SK-N-SH treated with all-trans-retinoic acid at 6 μM for 48 hours (cell line): ENCODE results near the gene LGR5.
A peak's percentile ranks its signal among the peaks of the same experiment; 100 is the strongest.

Source experiments
- ATAC-seq: fragments of 200-7000 bp; cut with Tn5 transposase; 3 replicates; pipeline ENCODE4 v1.9.1; 2020; ENCODE audit warnings: mild to moderate bottlenecking, moderate library complexity
- ARNTL ChIP-seq: fragments of 450-650 bp; formaldehyde crosslinking; IDR thresholded peaks from 2 replicates; pipeline ENCODE4 v1.5.0; 2020; ENCODE audit warnings: low read depth, mild to moderate bottlenecking, moderate library complexity, borderline replicate concordance
- BACH2 ChIP-seq: fragments of 250-450 bp; sonication (Bioruptor Pico); IDR thresholded peaks from 2 replicates; pipeline ENCODE4 v1.9.0; 2021; ENCODE audit warnings: mild to moderate bottlenecking, borderline replicate concordance
- CREB5 ChIP-seq: fragments of 250-450 bp; sonication (Bioruptor Pico); IDR thresholded peaks from 2 replicates; pipeline ENCODE4 v1.5.1; 2020; ENCODE audit warnings: low read depth, mild to moderate bottlenecking, moderate library complexity
- CSDC2 ChIP-seq: fragments of 250-450 bp; sonication (Bioruptor Pico); IDR thresholded peaks from 2 replicates; pipeline ENCODE4 v1.5.0; 2020; ENCODE audit warnings: mild to moderate bottlenecking, moderate library complexity
- CSRNP3 ChIP-seq: fragments of 250-450 bp; sonication (Bioruptor Pico); IDR thresholded peaks from 2 replicates; pipeline ENCODE4 v1.5.1; 2021; ENCODE audit warnings: mild to moderate bottlenecking, moderate library complexity
- ESRRG ChIP-seq: fragments of 250-450 bp; sonication (Bioruptor Pico); IDR thresholded peaks from 2 replicates; pipeline ENCODE4 v1.6.1; 2021; ENCODE audit warnings: mild to moderate bottlenecking
- GLIS3 ChIP-seq: fragments of 250-450 bp; sonication (Bioruptor Pico); IDR thresholded peaks from 2 replicates; pipeline ENCODE4 v1.5.0; 2020; ENCODE audit warnings: mild to moderate bottlenecking, moderate library complexity
- ISL1 ChIP-seq: fragments of 250-450 bp; sonication (Bioruptor Pico); IDR thresholded peaks from 2 replicates; pipeline ENCODE4 v2.1.2; 2022; ENCODE audit warnings: mild to moderate bottlenecking, moderate library complexity
- OSR1 ChIP-seq: fragments of 250-450 bp; sonication (Bioruptor Pico); IDR thresholded peaks from 2 replicates; pipeline ENCODE4 v1.8.0; 2022; ENCODE audit warnings: moderate library complexity, mild to moderate bottlenecking, inconsistent platforms
- PATZ1 ChIP-seq: fragments of 250-450 bp; sonication (Bioruptor Pico); IDR thresholded peaks from 2 replicates; pipeline ENCODE4 v1.8.0; 2020; ENCODE audit warnings: mild to moderate bottlenecking, moderate library complexity, borderline replicate concordance
- POU6F1 ChIP-seq: fragments of 250-450 bp; sonication (Bioruptor Pico); IDR thresholded peaks from 2 replicates; pipeline ENCODE4 v1.8.0; 2021; ENCODE audit warnings: low read depth, mild to moderate bottlenecking, moderate library complexity, borderline replicate concordance
- PPARA ChIP-seq: fragments of 250-450 bp; sonication (Bioruptor Pico); IDR thresholded peaks from 2 replicates; pipeline ENCODE4 v1.5.0; 2020; ENCODE audit warnings: mild to moderate bottlenecking, borderline replicate concordance
- RARB ChIP-seq: fragments of 250-450 bp; sonication (Bioruptor Pico); IDR thresholded peaks from 2 replicates; pipeline ENCODE4 v1.8.0; 2021; ENCODE audit warnings: mild to moderate bottlenecking, moderate library complexity
- SNAI2 ChIP-seq: fragments of 250-450 bp; sonication (Bioruptor Pico); IDR thresholded peaks from 2 replicates; pipeline ENCODE4 v1.5.0; 2020; ENCODE audit warnings: mild to moderate bottlenecking, moderate library complexity
- TCF4 ChIP-seq: fragments of 250-450 bp; sonication (Bioruptor Pico); IDR thresholded peaks from 2 replicates; pipeline ENCODE4 v1.8.0; 2021; ENCODE audit warnings: mild to moderate bottlenecking, moderate library complexity, borderline replicate concordance
- TOX ChIP-seq: fragments of 250-450 bp; sonication (Bioruptor Pico); IDR thresholded peaks from 2 replicates; pipeline ENCODE4 v1.8.0; 2021; ENCODE audit warnings: mild to moderate bottlenecking, moderate library complexity, borderline replicate concordance
- TSHZ2 ChIP-seq: fragments of 250-450 bp; sonication (Bioruptor Pico); IDR thresholded peaks from 2 replicates; pipeline ENCODE4 v1.5.0; 2020; ENCODE audit warnings: mild to moderate bottlenecking, moderate library complexity
- ZC3H10 ChIP-seq: fragments of 250-450 bp; sonication (Bioruptor Pico); IDR thresholded peaks from 2 replicates; pipeline ENCODE4 v1.5.1; 2021; ENCODE audit warnings: mild to moderate bottlenecking, moderate library complexity
- ZFP3 ChIP-seq: fragments of 250-450 bp; sonication (Bioruptor Pico); IDR thresholded peaks from 2 replicates; pipeline ENCODE4 v1.5.0; 2020; ENCODE audit warnings: mild to moderate bottlenecking, moderate library complexity
- ZFP30 ChIP-seq: fragments of 450-650 bp; formaldehyde crosslinking; IDR thresholded peaks from 2 replicates; pipeline ENCODE4 v1.5.0; 2022; ENCODE audit warnings: mild to moderate bottlenecking, moderate library complexity
- ZNF565 ChIP-seq: fragments of 450-650 bp; formaldehyde crosslinking; conservative IDR thresholded peaks from 2 replicates; pipeline ENCODE4 v1.5.0; 2020; ENCODE audit warnings: low read depth, mild to moderate bottlenecking, moderate library complexity
- ZNF70 ChIP-seq: fragments of 450-650 bp; formaldehyde crosslinking; IDR thresholded peaks from 2 replicates; pipeline ENCODE4 v1.5.0; 2020; ENCODE audit warnings: mild to moderate bottlenecking, moderate library complexity
- ZNF8 ChIP-seq: fragments of 450-650 bp; formaldehyde crosslinking; IDR thresholded peaks from 2 replicates; pipeline ENCODE4 v1.5.0; 2020; ENCODE audit warnings: mild to moderate bottlenecking, moderate library complexity

Gene LGR5

GRCh38 chr12:71397433-71397954 lies 42.1 kb upstream of the LGR5 start:
- ATAC-seq = peak; percentile 81
- TF ChIP-seq ISL1 = peak; percentile 82
- TF ChIP-seq RARB (CRISPR knock-in tag) = no peak
- TF ChIP-seq TOX (CRISPR knock-in tag) = peak; percentile 90
- TF ChIP-seq ZNF565 (CRISPR knock-in tag) = no peak
- TF ChIP-seq ZFP30 (CRISPR knock-in tag) = no peak
- TF ChIP-seq POU6F1 (CRISPR knock-in tag) = no peak
- no peak for TF ChIP-seq CREB5 (CRISPR knock-in tag)
- no peak for TF ChIP-seq PPARA (CRISPR knock-in tag)
- TF ChIP-seq ZC3H10 (CRISPR knock-in tag) = 0 out of 2 replicates have a peak, but pooled peaks have one; percentile 44
- peak; percentile 63; the same call in 1 of the 2 replicates for TF ChIP-seq OSR1
- TF ChIP-seq ZNF8 (CRISPR knock-in tag) = no peak
- no peak for TF ChIP-seq GLIS3 (CRISPR knock-in tag)
- TF ChIP-seq ZNF70 (CRISPR knock-in tag) = no peak
- TF ChIP-seq TCF4 (CRISPR knock-in tag) = no peak
- no peak for TF ChIP-seq PATZ1 (CRISPR knock-in tag)
- no peak for TF ChIP-seq CSDC2 (CRISPR knock-in tag)
- TF ChIP-seq ARNTL (CRISPR knock-in tag) = no peak
- no peak for TF ChIP-seq ESRRG (CRISPR knock-in tag)
- no peak for TF ChIP-seq SNAI2 (CRISPR knock-in tag)
- no peak for TF ChIP-seq ZFP3 (CRISPR knock-in tag)
- no peak for TF ChIP-seq CSRNP3 (CRISPR knock-in tag)
- no peak for TF ChIP-seq TSHZ2 (CRISPR knock-in tag)
- no peak for TF ChIP-seq BACH2 (CRISPR knock-in tag)

GRCh38 chr12:71399197-71399596 lies 40.4 kb upstream of the LGR5 start:
- TF ChIP-seq POU6F1 (CRISPR knock-in tag) = no peak
- TF ChIP-seq RARB (CRISPR knock-in tag) = no peak
- no peak for TF ChIP-seq ZC3H10 (CRISPR knock-in tag)
- no peak for TF ChIP-seq ZNF70 (CRISPR knock-in tag)
- no peak for TF ChIP-seq SNAI2 (CRISPR knock-in tag)
- no peak for TF ChIP-seq ESRRG (CRISPR knock-in tag)
- no peak for TF ChIP-seq ZFP30 (CRISPR knock-in tag)
- TF ChIP-seq BACH2 (CRISPR knock-in tag) = no peak
- no peak for TF ChIP-seq CSRNP3 (CRISPR knock-in tag)
- no peak for TF ChIP-seq PPARA (CRISPR knock-in tag)
- no peak for TF ChIP-seq ARNTL (CRISPR knock-in tag)
- ATAC-seq = no peak
